Neural crest cell (in vitro differentiated cells): ENCODE measurements around the gene CMIP. TPM values are rescaled to one million over a fixed set of nuclear protein-coding genes. Genes with fewer than 3 reads are reported as not detected.

ENCODE experiments used
- DNase-seq: peaks from one replicate; pipeline ENCODE4 v3.0.0; 2021; ENCODE audit warnings: low read depth, mixed read lengths, low spot score
- H3K27ac Mint-ChIP-seq: one replicate; pipeline ENCODE4 v1.8.0; 2021; ENCODE audit warnings: mild to moderate bottlenecking, mixed read lengths; ENCODE audit not compliant: unreplicated experiment
- H3K27me3 Mint-ChIP-seq: 2 replicates; pipeline ENCODE4 v1.8.0; 2021; ENCODE audit warnings: low read depth, mild to moderate bottlenecking, mixed read lengths
- H3K36me3 Mint-ChIP-seq: 2 replicates; pipeline ENCODE4 v1.8.0; 2021; ENCODE audit warnings: low read depth, mild to moderate bottlenecking, mixed read lengths
- H3K4me1 Mint-ChIP-seq: 2 replicates; pipeline ENCODE4 v1.8.0; 2021; ENCODE audit warnings: mixed read lengths
- H3K4me3 Mint-ChIP-seq: one replicate; pipeline ENCODE4 v1.8.0; 2021; ENCODE audit warnings: mild to moderate bottlenecking, mixed read lengths
- H3K9me3 Mint-ChIP-seq: 2 replicates; pipeline ENCODE4 v1.8.0; 2021; ENCODE audit warnings: mixed read lengths
- total RNA-seq: library from RNA; stranded (reverse); gene quantifications from 2 replicates; pipeline ENCODE4 v1.2.1, GENCODE V29; 2021
- TF ChIP-seq, protein P1 (sequence below): fragments of 200-600 bp; sonication (generic); conservative IDR thresholded peaks from 2 replicates; pipeline ENCODE4 v1.5.0; 2021; ENCODE audit warnings: antibody characterized with exemption, mild to moderate bottlenecking

Gene CMIP
- total RNA-seq, 1 donor from 2014 or later, result 41.2 TPM

- Mint-ChIP-seq H3K36me3 (peaks cover 10% of the 10 kb centered on the region), H3K27me3 (no peaks in the 10 kb centered on the region), H3K4me1 (peaks cover 43% of the 10 kb centered on the region), H3K27ac (no peak overlapping the region), H3K4me3 (no peak overlapping the region), H3K9me3 (peaks cover 4% of the 10 kb centered on the region)
- TF ChIP-seq, protein P1, sequence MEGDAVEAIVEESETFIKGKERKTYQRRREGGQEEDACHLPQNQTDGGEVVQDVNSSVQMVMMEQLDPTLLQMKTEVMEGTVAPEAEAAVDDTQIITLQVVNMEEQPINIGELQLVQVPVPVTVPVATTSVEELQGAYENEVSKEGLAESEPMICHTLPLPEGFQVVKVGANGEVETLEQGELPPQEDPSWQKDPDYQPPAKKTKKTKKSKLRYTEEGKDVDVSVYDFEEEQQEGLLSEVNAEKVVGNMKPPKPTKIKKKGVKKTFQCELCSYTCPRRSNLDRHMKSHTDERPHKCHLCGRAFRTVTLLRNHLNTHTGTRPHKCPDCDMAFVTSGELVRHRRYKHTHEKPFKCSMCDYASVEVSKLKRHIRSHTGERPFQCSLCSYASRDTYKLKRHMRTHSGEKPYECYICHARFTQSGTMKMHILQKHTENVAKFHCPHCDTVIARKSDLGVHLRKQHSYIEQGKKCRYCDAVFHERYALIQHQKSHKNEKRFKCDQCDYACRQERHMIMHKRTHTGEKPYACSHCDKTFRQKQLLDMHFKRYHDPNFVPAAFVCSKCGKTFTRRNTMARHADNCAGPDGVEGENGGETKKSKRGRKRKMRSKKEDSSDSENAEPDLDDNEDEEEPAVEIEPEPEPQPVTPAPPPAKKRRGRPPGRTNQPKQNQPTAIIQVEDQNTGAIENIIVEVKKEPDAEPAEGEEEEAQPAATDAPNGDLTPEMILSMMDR, result no peak
- no peak for DNase-seq
These were observed 36.7 kb downstream of the CMIP start for GRCh38 chr16:81481207-81481821.

DNA sequence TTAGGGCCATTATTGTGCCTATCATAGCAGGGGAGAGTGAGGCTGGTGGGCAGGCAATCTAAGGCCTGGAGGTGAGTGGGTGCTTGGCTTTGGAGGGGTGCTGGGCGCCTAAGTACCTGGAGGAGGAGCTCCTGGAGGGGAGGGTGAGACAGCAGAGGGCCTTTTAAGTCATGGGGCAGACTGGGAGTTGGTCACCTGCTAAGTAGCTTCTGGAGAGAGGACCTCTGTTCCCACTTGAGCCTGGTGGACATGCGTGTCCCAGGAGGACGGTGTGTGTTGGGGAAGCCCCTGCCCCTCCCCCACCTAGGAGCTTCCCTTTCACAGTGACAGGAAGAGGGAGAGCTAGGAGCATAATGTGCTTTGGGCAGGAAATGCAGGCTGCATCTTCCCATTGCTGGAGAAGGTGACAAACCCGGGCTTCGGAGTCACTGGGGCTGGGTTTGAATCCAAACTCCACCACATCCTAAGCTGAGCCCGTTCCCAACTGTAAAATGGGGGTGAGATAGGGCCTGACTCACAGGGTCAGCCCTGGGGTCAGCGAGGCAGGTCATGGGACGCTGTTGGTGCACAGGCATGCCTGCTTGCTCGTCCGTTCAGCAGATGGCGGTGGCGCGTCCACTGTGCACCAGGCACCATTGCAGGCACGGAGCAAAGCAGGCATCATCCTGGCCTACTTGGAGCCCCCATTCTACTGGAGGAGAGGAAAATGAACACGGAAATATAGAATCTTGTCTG lies 37.9 kb downstream of the CMIP start:
- TF ChIP-seq, protein P1, result no peak
- H3K36me3 Mint-ChIP-seq, result peaks cover 5% of the 10 kb centered on the region
- peak overlapping the region; percentile 83 for H3K27ac Mint-ChIP-seq
- H3K4me3 Mint-ChIP-seq, result no peak overlapping the region
- no peak for DNase-seq
- H3K4me1 Mint-ChIP-seq, result peaks cover 38% of the 10 kb centered on the region
- H3K9me3 Mint-ChIP-seq, result no peaks in the 10 kb centered on the region
- no peaks in the 10 kb centered on the region for H3K27me3 Mint-ChIP-seq

- H3K27me3 Mint-ChIP-seq, result no peaks in the 10 kb centered on the region
- no peak overlapping the region for H3K4me3 Mint-ChIP-seq
- H3K27ac Mint-ChIP-seq, result peak overlapping the region; percentile 69
- H3K4me1 Mint-ChIP-seq, result peaks cover 41% of the 10 kb centered on the region
- H3K36me3 Mint-ChIP-seq, result peaks cover 5% of the 10 kb centered on the region
- no peaks in the 10 kb centered on the region for H3K9me3 Mint-ChIP-seq
- DNase-seq, result no peak
- TF ChIP-seq, protein P1, result no peak
These were observed 38.7 kb downstream of the CMIP start for GRCh38 chr16:81483064-81483969.

DNA sequence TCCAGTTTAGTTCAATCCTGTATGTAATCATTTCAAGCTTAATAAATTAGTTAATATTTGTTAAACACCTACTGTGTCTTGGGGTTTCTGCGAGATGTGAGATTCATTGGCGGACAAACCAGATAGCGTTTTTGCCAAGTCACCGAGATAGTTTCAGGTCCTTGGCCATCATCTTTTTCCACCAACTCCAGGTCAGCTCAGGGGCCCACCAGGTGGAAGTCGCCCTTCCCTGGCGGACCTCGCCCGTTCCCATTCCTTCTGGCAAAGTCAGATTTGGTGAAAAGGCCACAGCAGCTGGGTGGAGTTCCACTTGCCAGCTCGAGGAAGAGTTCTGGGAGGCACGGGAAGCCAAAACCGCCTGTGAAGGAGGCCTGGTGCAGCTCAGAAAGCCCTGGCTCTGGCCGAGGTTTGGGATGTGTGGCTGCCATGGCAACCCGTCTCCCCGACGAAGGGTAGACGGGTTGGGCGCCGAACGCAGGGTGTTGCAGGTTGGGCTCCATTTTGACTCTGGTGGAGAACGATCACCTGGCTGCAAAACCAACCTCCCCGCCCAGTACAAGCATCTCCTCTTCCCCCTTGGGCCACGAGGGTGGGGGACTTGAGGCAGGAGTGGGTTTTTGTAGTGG lies 39.5 kb downstream of the CMIP start:
- no peaks in the 10 kb centered on the region for H3K9me3 Mint-ChIP-seq
- no peaks in the 10 kb centered on the region for H3K27me3 Mint-ChIP-seq
- DNase-seq, result no peak
- no peak overlapping the region for H3K4me3 Mint-ChIP-seq
- peaks cover 5% of the 10 kb centered on the region for H3K36me3 Mint-ChIP-seq
- no peak overlapping the region for H3K27ac Mint-ChIP-seq
- TF ChIP-seq, protein P1, result no peak
- H3K4me1 Mint-ChIP-seq, result peaks cover 47% of the 10 kb centered on the region
